ENCODE data around the gene EEF1A2.

The EEF1A2 gene

GRCh38 chr20:63498960-63499337 lies at the start of gene EEF1A2:
Gene EEF1A2 (minus strand): TSS chr20:63499083. CDS start chr20:63497763, 1,320 bp downstream.
- peak; percentile 67 for DNase-seq

- DNase-seq: no peak
Measured at GRCh38 chr20:63548542-63548941, 49.7 kb upstream of the EEF1A2 start.

- DNase-seq: no peak
Measured at GRCh38 chr20:63547725-63548480, 49.0 kb upstream of the EEF1A2 start, which contains the start of gene SRMS. Gene SRMS (minus strand): TSS chr20:63547749. CDS start chr20:63547463, 286 bp downstream.

- no peak for DNase-seq
Measured at GRCh38 chr20:63546956-63547724, 48.3 kb upstream of the EEF1A2 start.

- no peak for DNase-seq
Measured at GRCh38 chr20:63546256-63546955, 47.5 kb upstream of the EEF1A2 start.

- no peak for DNase-seq
Measured at GRCh38 chr20:63545814-63546213, 46.9 kb upstream of the EEF1A2 start.

GRCh38 chr20:63544958-63545516 lies 46.2 kb upstream of the EEF1A2 start:
- DNase-seq: no peak

- DNase-seq: no peak
Measured at GRCh38 chr20:63544241-63544957, 45.5 kb upstream of the EEF1A2 start.

- no peak for DNase-seq
Measured at GRCh38 chr20:63543733-63544132, 44.9 kb upstream of the EEF1A2 start.

GRCh38 chr20:63543131-63543530 lies 44.2 kb upstream of the EEF1A2 start:
- peak; percentile 55 for DNase-seq

- DNase-seq: no peak
Measured at GRCh38 chr20:63542696-63543095, 43.8 kb upstream of the EEF1A2 start.

GRCh38 chr20:63542031-63542559 lies 43.2 kb upstream of the EEF1A2 start:
- no peak for DNase-seq

- no peak for DNase-seq
Measured at GRCh38 chr20:63541371-63541770, 42.5 kb upstream of the EEF1A2 start.

GRCh38 chr20:63540417-63541186 lies 41.7 kb upstream of the EEF1A2 start:
- no peak for DNase-seq

- no peak for DNase-seq
Measured at GRCh38 chr20:63539441-63540370, 40.8 kb upstream of the EEF1A2 start.

GRCh38 chr20:63539092-63539430 lies 40.2 kb upstream of the EEF1A2 start:
- peak; percentile 83 for DNase-seq

GRCh38 chr20:63538204-63539091 lies 39.6 kb upstream of the EEF1A2 start:
- peak; percentile 89 for DNase-seq

GRCh38 chr20:63537525-63538203 lies 38.8 kb upstream of the EEF1A2 start:
- peak; percentile 88 for DNase-seq
